Measurements from ENCODE around the gene HTD2.
A peak's percentile ranks its signal among the peaks of the same experiment; 100 is the strongest.

HTD2 gene

GRCh38 chr3:58293516-58293915, 12.8 kb upstream of the HTD2 start:
- DNase-seq: no peak

- DNase-seq: no peak
These were observed 10.1 kb upstream of the HTD2 start for GRCh38 chr3:58296269-58296668.

- no peak for DNase-seq
These were observed 9.5 kb upstream of the HTD2 start for GRCh38 chr3:58296843-58297242.

DNA sequence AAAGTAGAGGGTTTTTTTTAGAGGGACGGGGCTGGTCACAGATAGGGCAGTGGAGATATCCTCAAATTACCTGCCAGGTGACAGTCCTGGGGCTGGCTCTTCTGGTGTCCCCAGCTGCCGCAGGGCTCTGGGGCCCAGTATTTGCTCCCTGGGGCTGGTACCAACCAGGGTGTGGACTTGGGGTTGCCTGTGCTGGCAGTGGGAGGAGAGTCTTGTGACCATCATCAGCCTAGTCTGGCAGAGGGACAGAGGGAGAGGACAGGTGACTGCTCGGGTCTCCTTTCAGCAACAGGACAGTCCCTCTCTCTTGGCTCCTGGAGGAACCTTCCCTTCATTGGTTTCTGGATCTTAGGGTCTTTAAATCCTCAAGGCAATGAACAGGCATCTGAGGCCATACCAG, 8.1 kb upstream of the HTD2 start:
- no peak for DNase-seq

DNA sequence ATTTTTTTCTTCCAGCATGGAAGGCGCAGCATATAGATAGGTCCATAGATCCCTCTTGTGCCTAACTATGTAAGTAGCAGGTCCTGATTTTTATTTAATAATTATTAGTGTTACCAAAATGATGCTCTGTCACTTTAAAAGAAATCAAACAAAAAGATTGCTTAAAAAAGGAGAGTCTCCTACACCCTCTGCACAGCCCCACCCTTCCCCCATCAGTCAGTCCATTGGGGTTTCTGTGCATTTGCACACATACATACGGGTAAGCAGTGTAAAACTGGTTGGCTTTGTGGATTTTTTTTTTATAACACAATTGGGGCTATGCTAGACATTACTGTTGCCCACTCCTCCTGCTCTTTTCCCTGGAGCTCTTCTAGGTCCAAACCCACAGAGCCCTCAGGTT, 7.2 kb upstream of the HTD2 start:
- no peak for DNase-seq

DNA sequence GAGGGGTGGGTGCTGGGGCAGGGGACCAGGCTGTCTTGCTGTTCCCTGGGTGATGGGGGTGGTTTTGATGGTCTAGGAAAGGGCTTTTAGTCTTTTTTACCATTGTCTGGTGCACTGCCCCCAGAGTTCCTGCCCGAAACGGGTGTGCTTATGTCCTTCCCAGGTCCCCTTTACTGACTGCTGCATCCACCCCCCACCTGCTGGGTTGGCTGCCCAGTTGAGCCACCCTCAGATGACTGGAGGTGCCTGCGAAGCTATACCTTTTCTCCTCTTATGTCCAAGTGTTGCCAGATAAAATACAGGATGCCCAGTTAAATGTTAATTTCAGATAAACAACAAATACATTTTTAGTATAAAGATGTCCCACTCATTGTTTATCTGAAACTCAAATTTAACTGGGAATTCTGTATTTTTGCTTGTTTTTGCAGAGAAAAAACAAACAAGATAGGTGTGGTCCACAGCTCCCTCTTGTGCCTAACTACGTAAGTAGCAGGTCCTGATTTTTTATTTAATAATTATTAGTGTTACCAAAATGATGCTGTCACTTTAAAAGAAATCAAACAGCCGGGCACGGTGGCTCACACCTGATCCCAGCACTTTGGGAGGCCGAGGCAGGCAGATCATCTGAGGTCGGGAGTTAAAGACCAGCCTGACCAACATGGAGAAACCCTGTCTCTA, 6.3 kb upstream of the HTD2 start:
- DNase-seq: no peak

GRCh38 chr3:58307639-58308215, 1.4 kb downstream of the HTD2 start:
- peak; percentile 53 for DNase-seq

GRCh38 chr3:58308728-58309127, 2.4 kb downstream of the HTD2 start:
- DNase-seq: no peak

DNA sequence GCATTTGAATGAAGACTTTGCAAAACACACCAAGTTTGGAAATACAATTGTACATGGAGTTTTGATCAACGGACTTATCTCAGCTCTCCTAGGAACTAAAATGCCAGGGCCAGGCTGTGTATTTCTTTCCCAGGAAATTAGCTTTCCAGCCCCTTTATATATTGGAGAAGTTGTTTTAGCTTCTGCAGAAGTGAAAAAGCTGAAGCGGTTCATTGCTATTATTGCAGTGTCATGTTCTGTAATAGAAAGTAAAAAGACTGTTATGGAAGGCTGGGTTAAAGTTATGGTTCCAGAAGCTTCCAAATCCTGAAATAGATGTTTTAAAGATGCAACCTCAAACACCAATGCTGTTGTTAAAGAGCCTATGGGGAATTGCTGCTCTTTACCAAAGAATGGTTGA, 11.5 kb downstream of the HTD2 start:
- no peak for DNase-seq

DNA sequence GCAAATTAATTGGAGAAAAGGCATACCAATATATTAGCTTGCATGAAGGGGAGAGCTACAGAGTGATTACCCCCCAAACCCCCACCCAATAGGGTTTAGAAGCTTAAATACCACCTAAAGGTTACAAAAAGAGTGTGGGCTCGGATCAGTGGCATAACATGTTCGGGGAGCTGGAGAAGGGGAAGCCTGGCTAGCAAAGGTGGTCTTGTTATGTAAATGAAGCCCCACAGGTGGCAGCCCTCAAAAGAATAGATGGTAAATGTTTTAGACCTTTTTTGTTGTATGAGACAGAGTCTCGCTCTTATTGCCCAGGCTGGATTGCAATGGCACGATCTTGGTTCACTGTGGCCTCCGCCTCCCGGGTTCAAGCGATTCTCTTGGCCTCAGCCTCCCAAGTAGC, 15.5 kb downstream of the HTD2 start:
- DNase-seq: no peak

DNA sequence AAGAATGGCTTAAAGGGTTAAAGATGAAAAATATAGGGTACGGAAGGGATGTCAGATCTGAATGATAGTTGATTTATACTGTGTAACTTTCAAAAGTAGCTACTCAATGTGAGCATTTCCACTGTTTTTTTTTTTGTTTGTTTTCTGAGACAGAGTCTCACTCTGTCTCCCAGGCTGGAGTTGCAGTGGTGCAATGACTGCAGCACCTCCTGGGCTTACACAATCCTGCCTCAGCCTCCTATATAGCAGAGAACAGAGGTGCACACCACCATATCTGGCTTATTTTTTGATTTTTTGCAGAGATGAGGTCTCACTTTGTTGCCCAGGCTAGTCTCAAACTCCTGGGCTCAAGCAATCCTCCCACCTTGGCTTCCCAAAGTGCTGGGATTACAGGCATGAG, 16.5 kb downstream of the HTD2 start:
- DNase-seq: no peak

DNA sequence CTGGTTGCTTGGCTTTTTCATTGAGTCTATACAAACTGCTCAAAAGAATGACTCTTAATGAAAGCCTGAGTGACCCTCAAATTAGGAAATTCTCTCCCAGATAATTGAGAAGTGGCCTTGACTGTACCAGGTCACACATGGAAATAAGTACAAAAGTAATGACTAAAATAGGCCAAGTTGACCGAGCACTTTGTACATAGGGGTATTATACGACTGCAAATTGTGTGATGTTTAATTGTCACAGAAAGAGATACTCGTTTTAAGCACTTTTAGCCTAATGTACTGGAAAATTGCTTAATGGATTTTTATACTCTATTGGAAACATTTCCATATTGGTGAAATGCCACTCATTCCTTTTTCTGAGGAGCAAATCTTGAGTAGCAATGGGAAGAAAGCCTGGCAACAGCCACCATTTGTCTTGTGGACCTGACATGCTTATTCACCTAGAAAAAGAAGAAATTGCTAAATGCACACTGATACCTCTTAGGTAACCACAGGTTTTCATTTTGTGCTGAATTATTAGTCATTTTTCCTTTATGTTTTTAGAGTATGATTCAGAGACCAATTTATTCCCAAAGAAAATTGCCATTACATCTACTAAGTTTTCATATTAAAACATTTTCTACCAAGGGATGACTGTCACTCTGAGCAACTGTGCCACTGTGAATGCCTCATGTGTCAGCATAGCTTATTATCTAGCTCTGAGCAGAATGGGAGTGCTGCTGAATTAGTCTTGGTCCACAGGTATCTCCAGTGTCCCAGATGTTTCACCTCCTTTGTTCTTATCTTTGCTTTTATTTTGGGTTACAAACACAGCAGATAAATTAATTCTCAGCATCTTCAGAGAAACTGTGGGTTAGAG, 17.4 kb downstream of the HTD2 start:
- DNase-seq: no peak

- DNase-seq: no peak
These were observed 18.4 kb downstream of the HTD2 start for GRCh38 chr3:58324391-58325390.

GRCh38 chr3:58325525-58325992, 19.2 kb downstream of the HTD2 start:
- DNase-seq: no peak

GRCh38 chr3:58326267-58326900, 20.1 kb downstream of the HTD2 start:
- DNase-seq: no peak

DNA sequence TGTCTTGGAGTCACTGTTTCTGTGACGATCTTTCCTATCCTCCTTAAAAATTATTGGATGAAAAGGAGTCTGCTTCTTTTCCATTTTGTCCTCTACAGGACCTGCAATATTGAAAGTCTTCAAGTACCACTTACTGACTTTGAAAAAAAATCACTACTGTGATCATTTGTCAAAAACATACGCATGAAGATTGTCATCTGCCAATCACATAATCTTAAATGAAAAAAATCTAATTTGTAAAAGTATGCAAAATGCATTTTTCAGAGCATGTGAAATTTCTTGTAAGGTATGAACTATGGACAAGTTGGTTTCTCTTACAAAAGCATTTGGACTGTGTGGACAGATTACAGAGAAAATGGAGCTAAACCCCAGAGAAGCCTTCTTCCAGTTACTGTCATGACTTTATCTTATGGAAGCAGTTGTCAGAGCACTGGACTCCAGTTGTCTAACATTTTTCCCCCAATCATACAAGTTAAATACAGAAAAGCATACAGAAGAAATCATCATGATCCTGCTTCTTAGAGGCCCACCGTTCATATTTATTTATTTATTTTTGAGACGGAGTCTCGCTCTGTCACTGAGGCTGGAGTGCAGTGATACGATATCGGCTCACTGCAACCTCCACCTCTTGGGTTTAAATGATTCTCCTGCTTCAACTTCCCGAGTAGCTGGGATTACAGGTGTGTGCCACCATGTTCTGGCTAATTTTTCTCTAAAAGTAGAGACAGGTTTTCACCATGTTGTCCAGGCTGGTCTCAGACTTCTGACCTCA, 23.0 kb downstream of the HTD2 start:
- no peak for DNase-seq

DNA sequence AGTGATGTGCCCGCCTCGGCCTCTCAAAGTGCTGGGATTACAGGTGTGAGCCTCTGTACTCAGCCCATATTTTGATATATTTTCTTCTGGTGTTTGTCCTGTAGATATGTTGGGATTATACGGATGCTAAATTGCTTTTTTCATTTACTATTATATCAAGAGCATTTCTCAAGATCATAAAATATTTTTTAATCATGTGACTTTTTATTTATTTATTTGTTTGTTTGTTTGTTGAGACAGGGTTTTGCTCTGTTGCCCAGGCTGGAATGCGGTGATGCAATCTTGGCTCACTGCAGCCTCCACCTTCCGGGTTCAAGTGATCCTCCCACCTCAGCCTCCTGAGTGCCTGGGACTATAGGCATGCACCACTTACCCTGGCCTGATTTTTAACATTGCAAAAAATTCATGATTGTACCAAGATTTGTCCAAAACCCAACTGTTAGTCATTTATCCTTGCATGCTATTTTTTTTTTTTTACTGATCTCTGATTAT, 23.6 kb downstream of the HTD2 start:
- DNase-seq: no peak

- DNase-seq: no peak
These were observed 25.4 kb downstream of the HTD2 start for GRCh38 chr3:58331593-58332152.

DNA sequence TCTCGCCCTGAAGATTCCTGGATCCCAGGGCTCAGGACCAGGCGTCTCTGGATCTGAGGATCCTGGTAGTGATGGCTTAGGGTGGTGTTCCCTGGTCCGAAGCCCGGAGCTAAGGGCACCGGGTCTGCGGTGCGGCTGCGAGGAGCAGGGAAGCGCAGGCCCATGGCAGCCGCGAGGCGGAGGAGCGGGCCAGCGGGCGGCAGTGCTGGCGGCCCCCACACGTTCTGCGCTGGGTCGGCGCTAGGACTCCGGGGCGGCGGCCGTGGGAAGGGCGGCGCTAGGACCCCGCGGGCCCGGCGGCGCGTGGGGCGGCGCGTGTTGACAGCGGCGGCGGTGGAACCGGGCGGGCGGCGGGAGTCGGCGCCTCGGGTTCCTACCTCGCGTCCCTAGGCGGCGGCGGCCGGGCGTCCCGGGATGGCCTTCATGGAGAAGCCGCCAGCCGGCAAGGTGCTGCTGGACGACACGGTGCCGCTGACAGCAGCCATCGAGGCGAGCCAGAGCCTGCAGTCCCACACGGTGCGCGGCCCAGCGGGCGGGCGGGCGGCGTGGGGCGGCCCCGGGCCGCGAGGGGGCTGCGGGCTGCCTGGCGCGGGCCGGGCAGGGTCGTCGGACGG, 26.4 kb downstream of the HTD2 start, which contains the start of gene PXK:
Gene PXK, plus strand, starts transcription at position 318 of the 614 bp plus-strand sequence. Its CDS starts 97 bp downstream, at position 415.
- peak; percentile 82 for DNase-seq

All from CD4-positive, alpha-beta T cell treated with Interleukin-17A for 4 hours (primary cell).